IMR-90 (cell line): ENCODE measurements around the gene MYOM1. TPM values are rescaled to one million over a fixed set of nuclear protein-coding genes. Genes with fewer than 3 reads are reported as not detected.

Source experiments
- ATAC-seq: fragments of 200-7000 bp; cut with Tn5 transposase; 2 replicates; pipeline ENCODE4 v1.9.1; 2020; ENCODE audit warnings: low read depth, mild to moderate bottlenecking, moderate library complexity
- BruUV-seq: library from RNA; stranded (reverse); fragments of 400-500 nt; replicated peaks from 2 replicates; lab custom pipeline; 2021; lab: Mats Ljungman, UMichigan
- CTCF ChIA-PET: fragments of 300-600 bp; formaldehyde crosslinking; extraction: SDS; loops from one replicate; lab custom pipeline; 2021; ENCODE audit warnings: antibody characterized with exemption; lab: Yijun Ruan, JAX
- POLR2A ChIA-PET: fragments of 300-600 bp; sonication (Branson Sonifier 250); formaldehyde crosslinking; loops from one replicate; lab custom pipeline; 2022; ENCODE audit warnings: antibody characterized with exemption; ENCODE audit not compliant: unreplicated experiment; lab: Charles Lee
- DNase-seq: peaks from one replicate; pipeline ENCODE4 v3.0.0; 2013
- H2AFZ ChIP-seq: replicated peaks from 2 replicates; pipeline ENCODE3; 2013; ENCODE audit warnings: low read length, mild to moderate bottlenecking; ENCODE audit not compliant: poor library complexity
- H2AK5ac ChIP-seq: 2 replicates; pipeline ENCODE4 v1.6.1; 2013; ENCODE audit warnings: low read depth, low read length, inconsistent platforms
- H2AK9ac ChIP-seq: replicated peaks from 2 replicates; pipeline ENCODE3; 2013; ENCODE audit warnings: mild to moderate bottlenecking, low read depth, low read length, moderate library complexity; ENCODE audit not compliant: poor library complexity
- H2BK120ac ChIP-seq: 2 replicates; pipeline ENCODE4 v1.6.1; 2013; ENCODE audit warnings: low read depth, low read length, inconsistent platforms
- H2BK15ac ChIP-seq: 3 replicates; pipeline ENCODE4 v1.6.1; 2013; ENCODE audit warnings: low read depth, low read length, inconsistent platforms
- H2BK20ac ChIP-seq: 2 replicates; pipeline ENCODE4 v1.6.1; 2013; ENCODE audit warnings: low read depth, mild to moderate bottlenecking, inconsistent platforms, low read length, moderate library complexity
- H2BK5ac ChIP-seq: 2 replicates; pipeline ENCODE4 v1.6.1; 2013; ENCODE audit warnings: mild to moderate bottlenecking, low read depth, low read length, inconsistent platforms; ENCODE audit not compliant: poor library complexity, severe bottlenecking
- H3K14ac ChIP-seq: replicated peaks from 2 replicates; pipeline ENCODE4 v1.6.1; 2013; ENCODE audit warnings: low read depth, low read length, inconsistent platforms
- H3K18ac ChIP-seq: 2 replicates; pipeline ENCODE4 v1.6.1; 2013; ENCODE audit warnings: low read depth, low read length, control low read depth
- H3K23ac ChIP-seq: 2 replicates; pipeline ENCODE4 v1.6.1; 2013; ENCODE audit warnings: low read depth, low read length, inconsistent platforms
- H3K27ac ChIP-seq: 2 replicates; pipeline ENCODE4 v1.5.1; 2013; ENCODE audit warnings: mild to moderate bottlenecking, control low read depth, low read length; ENCODE audit not compliant: insufficient read depth
- H3K27me3 ChIP-seq: 2 replicates; pipeline ENCODE4 v1.6.1; 2013; ENCODE audit warnings: low read length; ENCODE audit not compliant: control insufficient read depth, insufficient read depth
- H3K36me3 ChIP-seq: 2 replicates; pipeline ENCODE4 v1.6.1; 2013; ENCODE audit warnings: low read length, mixed read lengths; ENCODE audit not compliant: control insufficient read depth, insufficient read depth
- H3K4ac ChIP-seq: 2 replicates; pipeline ENCODE4 v1.6.1; 2013; ENCODE audit warnings: low read depth, low read length, inconsistent platforms
- H3K4me1 ChIP-seq: 2 replicates; pipeline ENCODE4 v1.6.1; 2013; ENCODE audit warnings: low read length, mixed read lengths; ENCODE audit not compliant: control insufficient read depth, insufficient read depth
- H3K4me2 ChIP-seq: 2 replicates; pipeline ENCODE4 v1.6.1; 2013; ENCODE audit warnings: low read depth, mild to moderate bottlenecking, control low read depth, low read length, moderate library complexity
- H3K4me3 ChIP-seq: 2 replicates; pipeline ENCODE4 v1.5.1; 2013; ENCODE audit warnings: low read depth, mild to moderate bottlenecking, control low read depth, low read length, moderate library complexity; ENCODE audit not compliant: insufficient read depth
- H3K56ac ChIP-seq: 2 replicates; pipeline ENCODE4 v1.6.1; 2013; ENCODE audit warnings: low read length, inconsistent platforms; ENCODE audit not compliant: insufficient read depth; ENCODE audit errors: extremely low read depth
- H3K79me1 ChIP-seq, 2 experiments: 2 replicates each; pipeline ENCODE4 v1.6.1; 2013; ENCODE audit warnings: low read length in 2 of 2, inconsistent platforms in 1 of 2, low read depth in 1 of 2
- H3K9ac ChIP-seq: 2 replicates; pipeline ENCODE4 v1.6.1; 2013; ENCODE audit warnings: low read depth, low read length, control low read depth
- H3K9me1 ChIP-seq: 2 replicates; pipeline ENCODE4 v1.6.1; 2013; ENCODE audit warnings: low read length, inconsistent platforms; ENCODE audit not compliant: insufficient read depth
- H3K9me3 ChIP-seq: 2 replicates; pipeline ENCODE4 v1.6.1; 2013; ENCODE audit warnings: low read length; ENCODE audit not compliant: control insufficient read depth, insufficient read depth
- H4K20me1 ChIP-seq: 2 replicates; pipeline ENCODE4 v1.6.1; 2013; ENCODE audit warnings: low read length, inconsistent platforms; ENCODE audit not compliant: insufficient read depth
- H4K5ac ChIP-seq: 2 replicates; pipeline ENCODE4 v1.6.1; 2013; ENCODE audit warnings: mild to moderate bottlenecking, low read depth, low read length, control low read depth
- H4K8ac ChIP-seq, 2 experiments: 2 replicates each; pipeline ENCODE4 v1.6.1; 2013; ENCODE audit warnings: low read depth in 2 of 2, low read length in 2 of 2, control low read depth in 1 of 2, inconsistent platforms in 1 of 2
- H4K91ac ChIP-seq: 2 replicates; pipeline ENCODE4 v1.6.1; 2013; ENCODE audit warnings: low read depth, low read length, inconsistent platforms; ENCODE audit not compliant: insufficient read depth
- CTCF ChIP-seq: conservative IDR thresholded peaks from 2 replicates; pipeline ENCODE4 v1.5.1; 2012; ENCODE audit warnings: mild to moderate bottlenecking, low read depth, low read length, improper control_type of control experiment
- FOS ChIP-seq: fragments of 150-350 bp; IDR thresholded peaks from 2 replicates; pipeline ENCODE4 v1.6.1; 2016; ENCODE audit warnings: low read depth, low read length
- POLR2A ChIP-seq: IDR thresholded peaks from 2 replicates; pipeline ENCODE4 v1.6.1; 2012; ENCODE audit warnings: mild to moderate bottlenecking, low read depth, low read length
- RFX5 ChIP-seq: IDR thresholded peaks from 2 replicates; pipeline ENCODE4 v1.8.0; 2012; ENCODE audit warnings: low read depth, mild to moderate bottlenecking, low read length, moderate library complexity
- SMC3 ChIP-seq: fragments of 150-350 bp; IDR thresholded peaks from 2 replicates; pipeline ENCODE4 v1.6.1; 2016; ENCODE audit warnings: low read depth, mild to moderate bottlenecking, antibody characterized with exemption, low read length, moderate library complexity
- WGBS, 2 experiments: methylation state at CpG; one replicate each; pipeline versions ENCODE4 v1.1.5 to v1.1.7; 2013; ENCODE audit warnings: missing lambda C conversion rate in 2 of 2; ENCODE audit not compliant: insufficient read length in 1 of 2; ENCODE audit errors: extremely low coverage in 2 of 2; 5-methylcytosine and 5-hydroxymethylcytosine counted together
- dilution Hi-C: fragments of 300-500 bp; cut with HindIII; formaldehyde crosslinking; loops from one replicate; pipeline ENCODE4 v1.14.3; 2018; ENCODE audit warnings: low sequenced_read_pairs; ENCODE audit not compliant: unreplicated experiment
- in situ Hi-C: fragments of 300-500 bp; cut with MboI; formaldehyde crosslinking; loops from 3 replicates; pipeline ENCODE4 v1.14.3; 2019; ENCODE audit warnings: low sequenced_read_pairs, inconsistent platforms, mixed read lengths
- intact Hi-C: fragments of 100-400 bp; cut with micrococcal nuclease; formaldehyde crosslinking; loops from 2 replicates; pipeline ENCODE4 v1.10.0; 2022
- polyA plus RNA-seq, 3 experiments: library from polyadenylated mRNA; depleted of rRNA; stranded (reverse); fragments of >200 nt; gene quantifications; 2 replicates each; pipeline ENCODE4 v1.2.3, GENCODE V29; 2012; ENCODE audit warnings: low replicate concordance in 1 of 3
- total RNA-seq: library from RNA; depleted of rRNA; stranded (reverse); fragments of >200 nt; gene quantifications from 2 replicates; pipeline ENCODE4 v1.2.3, GENCODE V29; 2012

Gene MYOM1
- total and polyA plus RNA-seq, 2 of the 4 experiments (the other 2 are of a cell fraction): under 0.01 to 0.10 TPM

- WGBS, 2 experiments: no CpG with 5 or more reads among the region's 4 CpGs
- Histone ChIP-seq H3K18ac (no peak overlapping the region), H3K14ac (no peak overlapping the region), H3K4ac (no peak overlapping the region), H3K27ac (no peak overlapping the region), H4K8ac (no peak overlapping the region), H4K91ac (no peak overlapping the region), H3K56ac (no peak overlapping the region), H4K5ac (no peak overlapping the region), H3K36me3 (no peaks in the 10 kb centered on the region), H2BK5ac (no peak overlapping the region), H2BK120ac (no peak overlapping the region), H3K9ac (no peak overlapping the region), H2BK15ac (no peak overlapping the region), H2AK5ac (no peak overlapping the region), H3K9me3 (no peaks in the 10 kb centered on the region), H3K27me3 (peaks cover 2% of the 10 kb centered on the region), H3K9me1 (peaks cover 3% of the 10 kb centered on the region; the same call in 1 of the 2 replicates), H2AFZ (no peak overlapping the region), H3K23ac (no peak overlapping the region), H3K79me1 (no peaks in the 10 kb centered on the region), H4K20me1 (no peaks in the 10 kb centered on the region), H2AK9ac (no peak overlapping the region), H3K4me3 (no peak overlapping the region), H2BK20ac (no peak overlapping the region), H3K4me1 (no peaks in the 10 kb centered on the region), H3K4me2 (no peak overlapping the region)
- intact Hi-C loops (no loop called here), dilution Hi-C loops (no loop called here), in situ Hi-C loops (no loop called here)
- ChIA-PET POLR2A (no interaction called here), CTCF (no interaction called here)
- ATAC-seq (no peak), DNase-seq (no peak)
- TF ChIP-seq POLR2A (no peak), RFX5 (no peak), SMC3 (no peak), CTCF (no peak), FOS (no peak)
- BruUV-seq: no TSS peak
These were observed 55.4 kb downstream of the MYOM1 start for GRCh38 chr18:3164381-3164780.
